Cardiac muscle cell (in vitro differentiated cells and primary cell): ENCODE data around the gene ACOXL. TPM values are rescaled to one million over a fixed set of nuclear protein-coding genes. Genes with fewer than 3 reads are reported as not detected.

ENCODE experiments used
- DNase-seq, 2 donors: peaks; one replicate each; pipeline versions ENCODE4 v3.0.0 to v3.0.0-alpha.2; 2010 to 2017; ENCODE audit warnings: low read depth in 1 of 2, low spot score in 1 of 2
- H3K27ac ChIP-seq: fragments of 200-600 bp; sonication (generic); 2 replicates; pipeline ENCODE4 v1.5.1; 2016
- H3K27me3 ChIP-seq: fragments of 200-600 bp; sonication (generic); 2 replicates; pipeline ENCODE4 v1.6.0; 2016; ENCODE audit warnings: control low read depth
- H3K36me3 ChIP-seq: fragments of 200-600 bp; sonication (generic); 2 replicates; pipeline ENCODE4 v1.5.1; 2016; ENCODE audit warnings: control low read depth
- H3K4me1 ChIP-seq: fragments of 200-600 bp; sonication (generic); 2 replicates; pipeline ENCODE4 v1.8.1; 2017; ENCODE audit warnings: low read depth, mild to moderate bottlenecking, mixed run types
- H3K4me3 ChIP-seq: fragments of 200-600 bp; sonication (generic); 2 replicates; pipeline ENCODE4 v1.5.1; 2016; ENCODE audit warnings: mild to moderate bottlenecking
- H3K9me3 ChIP-seq: fragments of 200-600 bp; sonication (generic); 2 replicates; pipeline ENCODE4 v1.5.1; 2017; ENCODE audit warnings: low read depth, mild to moderate bottlenecking, control low read depth
- CTCF ChIP-seq: IDR thresholded peaks from 2 replicates; pipeline ENCODE4 v1.5.1; 2012; ENCODE audit warnings: low read depth, mild to moderate bottlenecking, low read length
- polyA plus RNA-seq: library from polyadenylated mRNA; unstranded; fragments of >200 nt; fragmentation: Nextera tagmentation; extraction: Ambion mirVana; gene quantifications from 2 replicates; pipeline ENCODE4 v1.2.1, GENCODE V29; 2016
- total RNA-seq: library from RNA; depleted of rRNA; stranded (reverse); fragments of >200 nt; gene quantifications from 2 replicates; pipeline ENCODE4 v1.2.3, GENCODE V29; 2016

Gene ACOXL
- total and polyA plus RNA-seq, 2 experiments from 2014 or later = 0.89 to 2.4 TPM

GRCh38 chr2:110768591-110768990, 36.2 kb downstream of the ACOXL start:
- Histone ChIP-seq H3K4me3 (no peak overlapping the region), H3K27ac (no peak overlapping the region), H3K4me1 (peaks cover 9% of the 10 kb centered on the region), H3K27me3 (no peaks in the 10 kb centered on the region), H3K36me3 (no peaks in the 10 kb centered on the region), H3K9me3 (no peaks in the 10 kb centered on the region)
- no peak for DNase-seq
- TF ChIP-seq CTCF = no peak

- Histone ChIP-seq H3K9me3 (no peaks in the 10 kb centered on the region), H3K4me1 (peaks cover 9% of the 10 kb centered on the region), H3K27ac (no peak overlapping the region), H3K27me3 (no peaks in the 10 kb centered on the region), H3K36me3 (no peaks in the 10 kb centered on the region), H3K4me3 (no peak overlapping the region)
- TF ChIP-seq CTCF = no peak
- DNase-seq = peak in 1 of 2 donors; percentile 66
These were observed 38.1 kb downstream of the ACOXL start for GRCh38 chr2:110770404-110770958.

GRCh38 chr2:110770959-110771431, 38.6 kb downstream of the ACOXL start:
- Histone ChIP-seq H3K27me3 (no peaks in the 10 kb centered on the region), H3K4me1 (peaks cover 9% of the 10 kb centered on the region), H3K27ac (no peak overlapping the region), H3K36me3 (no peaks in the 10 kb centered on the region), H3K4me3 (no peak overlapping the region), H3K9me3 (no peaks in the 10 kb centered on the region)
- TF ChIP-seq CTCF = no peak
- peak in 1 of 2 donors; percentile 43 for DNase-seq

GRCh38 chr2:110771547-110772382, 39.4 kb downstream of the ACOXL start:
- Histone ChIP-seq H3K4me3 (no peak overlapping the region), H3K9me3 (no peaks in the 10 kb centered on the region), H3K4me1 (peaks cover 9% of the 10 kb centered on the region), H3K27ac (no peak overlapping the region), H3K27me3 (no peaks in the 10 kb centered on the region), H3K36me3 (no peaks in the 10 kb centered on the region)
- no peak for DNase-seq
- TF ChIP-seq CTCF = no peak

- TF ChIP-seq CTCF = no peak
- Histone ChIP-seq H3K4me3 (no peak overlapping the region), H3K36me3 (no peaks in the 10 kb centered on the region), H3K27ac (no peak overlapping the region), H3K27me3 (no peaks in the 10 kb centered on the region), H3K9me3 (no peaks in the 10 kb centered on the region), H3K4me1 (peaks cover 9% of the 10 kb centered on the region)
- DNase-seq = no peak
These were observed 40.0 kb downstream of the ACOXL start for GRCh38 chr2:110772383-110772755.
